B cell (primary cell): Measurements from ENCODE around the gene BEND3. TPM values are rescaled to one million over a fixed set of nuclear protein-coding genes. Genes with fewer than 3 reads are reported as not detected.

Source experiments
- ATAC-seq: fragments of 200-7000 bp; cut with Tn5 transposase; one replicate; pipeline ENCODE4 v1.10.0; 2021; ENCODE audit warnings: low read depth, mild to moderate bottlenecking, moderate number of reproducible peaks, moderate library complexity
- CTCF ChIA-PET: fragments of 350-600 bp; sonication (Branson Sonifier 250); formaldehyde crosslinking; loops from one replicate; lab custom pipeline; 2021; ENCODE audit warnings: antibody characterized with exemption, inconsistent platforms; lab: Charles Lee
- POLR2A ChIA-PET: fragments of 350-600 bp; sonication (Branson Sonifier 250); formaldehyde crosslinking; loops from one replicate; lab custom pipeline; 2021; ENCODE audit warnings: antibody characterized with exemption; lab: Charles Lee
- DNase-seq: peaks from one replicate; pipeline ENCODE4 v3.0.0; 2013
- H2AFZ ChIP-seq: 2 replicates; pipeline ENCODE4 v1.6.1; 2012; ENCODE audit warnings: mild to moderate bottlenecking, low read depth, low read length; ENCODE audit not compliant: insufficient read depth, poor library complexity, severe bottlenecking
- H3K27ac ChIP-seq, 2 donors: 1 replicate in 1 of 2; 2 replicates in 1 of 2; pipeline ENCODE4 v1.5.1; 2012 to 2013; ENCODE audit warnings: low read length in 2 of 2, mild to moderate bottlenecking in 2 of 2, moderate library complexity in 1 of 2
- H3K27me3 ChIP-seq, 4 experiments: fragments of 200-600 bp in 1 of 4; sonication (generic) in 1 of 4; replicated peaks in 1 of 4; 1 replicate in 2 of 4; 2 replicates in 2 of 4; pipeline versions ENCODE4 v1.6.1 to v1.7.0; 2013 to 2016; ENCODE audit warnings: low read length in 3 of 4, mild to moderate bottlenecking in 2 of 4, mixed read lengths in 1 of 4, moderate library complexity in 1 of 4; ENCODE audit not compliant: insufficient read depth in 4 of 4, control insufficient read depth in 3 of 4; ENCODE audit errors: control extremely low read depth in 1 of 4
- H3K36me3 ChIP-seq, 2 experiments: replicated peaks in 1 of 2; 1 replicate in 1 of 2; 2 replicates in 1 of 2; pipeline versions ENCODE4 v1.6.1 to v1.7.1; 2013; ENCODE audit warnings: low read length in 1 of 2; ENCODE audit not compliant: insufficient read depth in 2 of 2, control insufficient read depth in 1 of 2; ENCODE audit errors: control extremely low read depth in 1 of 2, extremely low read depth in 1 of 2
- H3K4me1 ChIP-seq, 2 donors: fragments of 200-600 bp in 1 of 2; sonication (generic) in 1 of 2; 1 replicate in 1 of 2; 2 replicates in 1 of 2; pipeline versions ENCODE4 v1.5.1 to v1.6.1; 2013 to 2017; ENCODE audit warnings: low read length in 2 of 2; ENCODE audit not compliant: control insufficient read depth in 2 of 2, insufficient read depth in 2 of 2
- H3K4me2 ChIP-seq: replicated peaks from 2 replicates; pipeline ENCODE3; 2012; ENCODE audit warnings: mild to moderate bottlenecking, low read depth, low read length; ENCODE audit not compliant: poor library complexity, severe bottlenecking
- H3K4me3 ChIP-seq, 5 experiments: fragments of 200-600 bp in 1 of 5; sonication (generic) in 1 of 5; 1 replicate in 3 of 5; 2 replicates in 2 of 5; pipeline versions ENCODE4 v1.5.1 to v1.7.0; 2011 to 2016; ENCODE audit warnings: low read length in 4 of 5, mild to moderate bottlenecking in 4 of 5, low read depth in 2 of 5, control low read depth in 1 of 5, moderate library complexity in 1 of 5; ENCODE audit not compliant: insufficient read depth in 1 of 5; ENCODE audit errors: control extremely low read depth in 1 of 5, extremely low read depth in 1 of 5
- H3K79me2 ChIP-seq: fragments of 200-600 bp; sonication (generic); one replicate; pipeline ENCODE4 v1.6.0; 2016; ENCODE audit warnings: low read length; ENCODE audit not compliant: control insufficient read depth, insufficient read depth
- H3K9ac ChIP-seq: fragments of 200-600 bp; sonication (generic); 2 replicates; pipeline ENCODE4 v1.6.1; 2017; ENCODE audit warnings: mild to moderate bottlenecking, low read length, moderate library complexity
- H3K9me3 ChIP-seq, 3 donors: one replicate each; pipeline versions ENCODE4 v1.6.1 to v1.7.1; 2013; ENCODE audit warnings: low read length in 2 of 3; ENCODE audit not compliant: control insufficient read depth in 2 of 3, insufficient read depth in 1 of 3; ENCODE audit errors: control extremely low read depth in 1 of 3
- H4K20me1 ChIP-seq: 2 replicates; pipeline ENCODE4 v1.6.0; 2012; ENCODE audit warnings: mild to moderate bottlenecking, low read length; ENCODE audit not compliant: insufficient read depth, control insufficient read depth, poor library complexity, severe bottlenecking
- H3K27ac Mint-ChIP-seq: one replicate; pipeline ENCODE4 v1.8.0; 2021; ENCODE audit warnings: mixed read lengths
- H3K27me3 Mint-ChIP-seq: one replicate; pipeline ENCODE4 v1.8.0; 2021; ENCODE audit warnings: mixed read lengths
- H3K4me1 Mint-ChIP-seq: one replicate; pipeline ENCODE4 v1.8.0; 2021; ENCODE audit warnings: mixed read lengths
- H3K4me3 Mint-ChIP-seq: one replicate; pipeline ENCODE4 v1.8.0; 2021; ENCODE audit warnings: mixed read lengths
- H3K9me3 Mint-ChIP-seq: one replicate; pipeline ENCODE4 v1.8.0; 2022; ENCODE audit warnings: mixed read lengths; ENCODE audit not compliant: insufficient read depth
- EZH2 ChIP-seq: IDR thresholded peaks from 2 replicates; pipeline ENCODE4 v1.6.1; 2012; ENCODE audit warnings: borderline replicate concordance, low read depth, mild to moderate bottlenecking, moderate library complexity, low read length; ENCODE audit not compliant: insufficient read depth, poor library complexity, severe bottlenecking
- WGBS: methylation state at CpG from one replicate; pipeline ENCODE4 v1.1.5; 2013; ENCODE audit warnings: missing lambda C conversion rate; ENCODE audit not compliant: insufficient coverage; 5-methylcytosine and 5-hydroxymethylcytosine counted together
- intact Hi-C: fragments of 100-400 bp; cut with micrococcal nuclease; formaldehyde crosslinking; loops from one replicate; pipeline ENCODE4 v1.10.0; 2022
- polyA plus RNA-seq: library from polyadenylated mRNA; depleted of rRNA; stranded (reverse); fragments of >200 nt; gene quantifications from 2 replicates; pipeline ENCODE4 v1.2.3, GENCODE V29; 2012
- total RNA-seq, 2 donors: library from RNA; stranded (reverse); fragments of 120-200 nt in 1 of 2; gene quantifications; 1 replicate in 1 of 2; 2 replicates in 1 of 2; pipeline versions ENCODE4 v1.2.3 to v1.2.4, GENCODE V29; 2013 to 2022
- TF ChIP-seq, protein P1 (sequence below): fragments of 200-600 bp; IDR thresholded peaks from one replicate; pipeline ENCODE4 v1.8.0; 2022; ENCODE audit warnings: antibody characterized with exemption, mild to moderate bottlenecking

Gene BEND3
- total and polyA plus RNA-seq, 2 donors (not counting 1 experiment from before 2014, with no cell fraction given), result 0.78 to 2.0 TPM

DNA sequence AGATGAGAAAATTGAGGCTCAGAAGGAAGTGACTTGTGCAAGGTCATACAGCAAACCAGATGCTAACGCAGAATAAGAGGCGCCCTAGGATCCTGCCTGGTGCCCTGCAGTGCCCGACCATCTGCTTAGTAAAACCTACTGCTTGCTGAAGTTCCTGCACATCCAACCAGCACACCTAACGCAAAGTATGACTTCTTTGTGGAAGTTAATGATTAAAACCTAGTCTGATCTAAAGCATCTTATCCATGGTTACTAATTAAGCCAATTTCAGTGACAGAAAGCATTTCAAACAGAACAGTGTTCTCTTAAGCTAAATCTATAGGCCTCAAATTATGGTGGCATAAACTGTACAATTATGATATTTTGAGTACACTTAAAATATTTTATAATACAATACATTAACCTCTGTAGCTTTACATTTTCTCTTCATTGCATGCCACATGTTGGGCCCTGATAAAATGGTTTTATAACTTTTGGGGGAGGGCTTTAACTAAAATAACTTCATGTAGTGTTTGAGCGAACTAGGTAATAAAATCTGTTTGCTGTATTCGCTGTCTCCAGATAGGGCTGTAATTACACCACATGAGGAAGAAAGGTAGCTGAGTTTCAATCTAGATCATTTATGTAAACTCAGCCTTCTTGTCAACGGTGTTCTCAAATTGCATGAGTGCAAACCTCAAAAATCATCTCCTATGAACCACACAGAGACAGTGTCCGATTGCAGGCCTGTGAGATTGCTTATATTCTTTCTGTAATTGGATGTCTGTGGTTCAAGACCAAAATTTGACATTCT lies 37.5 kb upstream of the BEND3 start:
- H3K4me2 ChIP-seq, result no peak overlapping the region
- no peak for TF ChIP-seq EZH2
- TF ChIP-seq, protein P1, sequence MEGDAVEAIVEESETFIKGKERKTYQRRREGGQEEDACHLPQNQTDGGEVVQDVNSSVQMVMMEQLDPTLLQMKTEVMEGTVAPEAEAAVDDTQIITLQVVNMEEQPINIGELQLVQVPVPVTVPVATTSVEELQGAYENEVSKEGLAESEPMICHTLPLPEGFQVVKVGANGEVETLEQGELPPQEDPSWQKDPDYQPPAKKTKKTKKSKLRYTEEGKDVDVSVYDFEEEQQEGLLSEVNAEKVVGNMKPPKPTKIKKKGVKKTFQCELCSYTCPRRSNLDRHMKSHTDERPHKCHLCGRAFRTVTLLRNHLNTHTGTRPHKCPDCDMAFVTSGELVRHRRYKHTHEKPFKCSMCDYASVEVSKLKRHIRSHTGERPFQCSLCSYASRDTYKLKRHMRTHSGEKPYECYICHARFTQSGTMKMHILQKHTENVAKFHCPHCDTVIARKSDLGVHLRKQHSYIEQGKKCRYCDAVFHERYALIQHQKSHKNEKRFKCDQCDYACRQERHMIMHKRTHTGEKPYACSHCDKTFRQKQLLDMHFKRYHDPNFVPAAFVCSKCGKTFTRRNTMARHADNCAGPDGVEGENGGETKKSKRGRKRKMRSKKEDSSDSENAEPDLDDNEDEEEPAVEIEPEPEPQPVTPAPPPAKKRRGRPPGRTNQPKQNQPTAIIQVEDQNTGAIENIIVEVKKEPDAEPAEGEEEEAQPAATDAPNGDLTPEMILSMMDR, result no peak
- no peaks in the 10 kb centered on the region for H3K9me3 Mint-ChIP-seq
- H3K9ac ChIP-seq, result no peak overlapping the region
- ATAC-seq (no peak), DNase-seq (no peak)
- no peak overlapping the region for H3K4me3 ChIP-seq
- no peak overlapping the region for H3K27ac ChIP-seq
- H3K79me2 ChIP-seq, result no peaks in the 10 kb centered on the region
- H3K4me1 ChIP-seq, result no peaks in the 10 kb centered on the region
- H3K4me3 Mint-ChIP-seq, result no peak overlapping the region
- no peaks in the 10 kb centered on the region for H3K27me3 Mint-ChIP-seq
- no CpG with 5 or more reads among the region's 8 CpGs for WGBS
- no peaks in the 10 kb centered on the region for H3K36me3 ChIP-seq
- ChIA-PET CTCF (no interaction called here), POLR2A (no interaction called here)
- intact Hi-C loops, result no loop called here
- no peak overlapping the region for H3K27ac Mint-ChIP-seq
- no peaks in the 10 kb centered on the region for H4K20me1 ChIP-seq
- peaks cover 2% of the 10 kb centered on the region for H3K4me1 Mint-ChIP-seq
- H3K9me3 ChIP-seq, result no peaks in the 10 kb centered on the region
- H3K27me3 ChIP-seq, result no peaks in the 10 kb centered on the region
- H2AFZ ChIP-seq, result no peak overlapping the region

DNA sequence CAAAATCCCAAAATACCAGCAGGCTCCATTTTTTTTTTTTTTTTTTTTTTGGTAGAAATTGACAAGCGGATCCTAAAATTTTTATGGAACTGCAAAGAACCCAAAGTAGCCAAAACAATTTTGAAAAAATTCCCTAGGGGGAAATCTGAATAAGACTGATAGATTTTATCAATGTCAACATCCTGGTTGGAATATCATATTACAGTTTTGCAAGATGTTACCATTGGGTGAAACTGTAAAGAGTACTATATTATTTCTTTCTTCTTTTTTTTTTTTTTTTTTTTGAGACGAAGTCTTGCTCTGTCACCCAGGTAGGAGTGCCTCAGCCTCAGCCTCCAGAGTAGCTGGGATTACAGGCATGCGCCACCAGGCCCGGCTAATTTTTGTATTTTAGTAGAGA lies 29.4 kb upstream of the BEND3 start:
- no peak overlapping the region for H3K27ac Mint-ChIP-seq
- H3K4me3 Mint-ChIP-seq, result no peak overlapping the region
- ATAC-seq (no peak), DNase-seq (no peak)
- H3K27me3 Mint-ChIP-seq, result no peaks in the 10 kb centered on the region
- Histone ChIP-seq H3K79me2 (no peaks in the 10 kb centered on the region), H3K36me3 (no peaks in the 10 kb centered on the region), H3K9ac (no peak overlapping the region), H3K9me3 (no peaks in the 10 kb centered on the region), H3K27me3 (no peaks in the 10 kb centered on the region), H3K4me3 (no peak overlapping the region), H3K4me2 (no peak overlapping the region), H3K4me1 (no peaks in the 10 kb centered on the region), H4K20me1 (no peaks in the 10 kb centered on the region), H3K27ac (no peak overlapping the region), H2AFZ (no peak overlapping the region)
- H3K4me1 Mint-ChIP-seq, result no peaks in the 10 kb centered on the region
- CTCF ChIA-PET, result no interaction called here
- POLR2A ChIA-PET, result no interaction called here
- H3K9me3 Mint-ChIP-seq, result no peaks in the 10 kb centered on the region
- no peak for TF ChIP-seq EZH2
- TF ChIP-seq, protein P1, result no peak
- intact Hi-C loops, result no loop called here
- no CpG with 5 or more reads among the region's 4 CpGs for WGBS
